Measurements from ENCODE around the gene C16orf82.

DNA sequence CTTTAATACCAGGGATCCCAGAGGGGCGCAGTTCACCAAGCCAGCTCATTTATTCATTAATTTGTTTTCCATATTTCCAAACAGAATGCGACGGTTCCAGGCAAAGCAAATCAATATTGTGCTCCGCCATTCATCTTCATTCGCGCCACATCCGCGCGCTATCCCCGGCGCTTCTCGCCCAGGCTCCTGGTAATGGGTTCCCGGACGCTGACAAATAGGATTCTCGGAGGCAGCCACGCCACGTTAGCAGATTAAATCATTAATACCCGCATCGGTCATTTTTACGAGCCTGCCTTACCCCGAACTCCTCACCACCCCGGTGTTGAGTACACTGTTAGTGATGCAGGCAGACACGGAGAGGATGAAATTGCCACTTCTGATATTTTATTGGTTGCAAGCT, 26.0 kb upstream of the C16orf82 start:
- TF ChIP-seq, protein P1, sequence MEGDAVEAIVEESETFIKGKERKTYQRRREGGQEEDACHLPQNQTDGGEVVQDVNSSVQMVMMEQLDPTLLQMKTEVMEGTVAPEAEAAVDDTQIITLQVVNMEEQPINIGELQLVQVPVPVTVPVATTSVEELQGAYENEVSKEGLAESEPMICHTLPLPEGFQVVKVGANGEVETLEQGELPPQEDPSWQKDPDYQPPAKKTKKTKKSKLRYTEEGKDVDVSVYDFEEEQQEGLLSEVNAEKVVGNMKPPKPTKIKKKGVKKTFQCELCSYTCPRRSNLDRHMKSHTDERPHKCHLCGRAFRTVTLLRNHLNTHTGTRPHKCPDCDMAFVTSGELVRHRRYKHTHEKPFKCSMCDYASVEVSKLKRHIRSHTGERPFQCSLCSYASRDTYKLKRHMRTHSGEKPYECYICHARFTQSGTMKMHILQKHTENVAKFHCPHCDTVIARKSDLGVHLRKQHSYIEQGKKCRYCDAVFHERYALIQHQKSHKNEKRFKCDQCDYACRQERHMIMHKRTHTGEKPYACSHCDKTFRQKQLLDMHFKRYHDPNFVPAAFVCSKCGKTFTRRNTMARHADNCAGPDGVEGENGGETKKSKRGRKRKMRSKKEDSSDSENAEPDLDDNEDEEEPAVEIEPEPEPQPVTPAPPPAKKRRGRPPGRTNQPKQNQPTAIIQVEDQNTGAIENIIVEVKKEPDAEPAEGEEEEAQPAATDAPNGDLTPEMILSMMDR (IDR thresholded peaks at IDR 0.05), result no peak
- TF ChIP-seq POLR2A (IDR thresholded peaks at IDR 0.05), result no peak

Measured in lower leg skin (tissue), 3 donors.